Measurements from ENCODE around the gene MRPL58. TPM values are rescaled to one million over a fixed set of nuclear protein-coding genes. Genes with fewer than 3 reads are reported as not detected.

The MRPL58 gene
- total and polyA plus RNA-seq, 10 of the 15 experiments (the other 5 are each of a cell fraction or from before 2014, with no cell fraction given), result 23.0 to 64.3 (median 51.9) TPM

GRCh38 chr17:75063201-75063600 is 50.7 kb downstream of the MRPL58 start:
- peaks cover 4 to 16% of the 10 kb centered on the region in 2 experiments; a peak in 3 of 4 replicates for H3K36me3 ChIP-seq (ENCODE audit: control insufficient read depth in 2 of 2, insufficient read depth in 2 of 2, low read length in 1 of 2)
- POLR2A ChIA-PET, result no interaction called here
- in situ Hi-C loops (cut with MboI), result no loop called here

More at GRCh38 chr17:75063201-75063600, 50.7 kb downstream of the MRPL58 start:
- Histone ChIP-seq H3K9me3 (replicated peaks; ENCODE audit: control insufficient read depth, insufficient read depth, low read length) (no peaks in the 10 kb centered on the region), H3K4me3 (no peak overlapping the region), H3K4me2 (ENCODE audit: control insufficient read depth, insufficient read depth) (no peak overlapping the region), H3K79me2 (ENCODE audit: control insufficient read depth, insufficient read depth, low read length) (no peaks in the 10 kb centered on the region), H3K9ac (ENCODE audit: control insufficient read depth, insufficient read depth, low read length) (no peak overlapping the region), H4K20me1 (ENCODE audit: control insufficient read depth, insufficient read depth) (no peaks in the 10 kb centered on the region), H3K27ac (ENCODE audit: control insufficient read depth, insufficient read depth) (no peak overlapping the region), H3K4me1 (ENCODE audit: control insufficient read depth, insufficient read depth, low read length) (peaks cover 15% of the 10 kb centered on the region), H2AFZ (ENCODE audit: control insufficient read depth, low read depth, low read length) (no peak overlapping the region), H3K27me3 (replicated peaks in 1 of 2; ENCODE audit: control insufficient read depth in 2 of 2, insufficient read depth in 2 of 2, low read length in 1 of 2) (no peaks in the 10 kb centered on the region)
- ATAC-seq (no peak), FAIRE-seq (no peak), DNase-seq (ENCODE audit: low read depth, low spot score) (no peak)
- BruUV-seq (replicated peaks), result no TSS peak
- TF ChIP-seq RAD51 (IDR thresholded peaks at IDR 0.05), result no peak
- no peak for TF ChIP-seq EZH2 (IDR thresholded peaks at IDR 0.05; ENCODE audit: borderline replicate concordance, control insufficient read depth, low read depth, low read length)
- no peak for TF ChIP-seq ZBTB4 (CRISPR knock-in tag; IDR thresholded peaks at IDR 0.05)
- no peak for TF ChIP-seq ZNF687 (IDR thresholded peaks at IDR 0.05)
- SMC1A ChIA-PET (ENCODE audit: uncharacterized antibody, unreplicated experiment), result interaction anchor here (0.6 to 1.2 kb wide), 2 partner anchors 101 to 138 kb away, joined by 3 to 4 read pairs; no protein-coding TSS in a partner anchor
- CTCF ChIA-PET, result interaction anchor here (1.6 kb wide), 1 partner anchor 49 kb away, joined by 3 read pairs; no protein-coding TSS in a partner anchor
- intact Hi-C loops (cut with micrococcal nuclease; ENCODE audit: unreplicated experiment), result no loop called here
- 89% methylated on average over 13 of the region's 13 CpGs for WGBS (ENCODE audit: insufficient coverage, insufficient replicate concordance, low lambda C conversion rate, missing lambda C conversion rate)
- RAD21 ChIA-PET (ENCODE audit: unreplicated experiment), result interaction anchor here (1.5 kb wide), 1 partner anchor 102 kb away, joined by 4 read pairs; no protein-coding TSS in a partner anchor

Measured in GM12878 (cell line).